HCT116 (cell line): ENCODE measurements around the gene MAPK7. TPM values are rescaled to one million over a fixed set of nuclear protein-coding genes. Genes with fewer than 3 reads are reported as not detected.
A peak's percentile ranks its signal among the peaks of the same experiment; 100 is the strongest.

Source experiments
- ATAC-seq: fragments of 200-7000 bp; cut with Tn5 transposase; 2 replicates; pipeline ENCODE4 v1.9.1; 2020; ENCODE audit warnings: mild to moderate bottlenecking, moderate library complexity
- BruUV-seq: library from RNA; stranded (reverse); fragments of 400-500 nt; replicated peaks from 2 replicates; lab custom pipeline; 2021; lab: Mats Ljungman, UMichigan
- CTCF ChIA-PET: fragments of 300-600 bp; sonication (Branson Sonifier 250); formaldehyde crosslinking; loops from one replicate; lab custom pipeline; 2021; ENCODE audit warnings: antibody characterized with exemption; lab: Charles Lee
- POLR2A ChIA-PET: fragments of 300-600, 350-600 bp; sonication (Branson Sonifier 250); formaldehyde crosslinking; loops from one replicate; lab custom pipeline; 2021; ENCODE audit warnings: antibody characterized with exemption; lab: Charles Lee
- RAD21 ChIA-PET, 2 experiments: fragments of 300-600 bp; sonication (Branson Sonifier 250); formaldehyde crosslinking; loops; one replicate each; lab custom pipeline; 2023; ENCODE audit warnings: low total read pairs in 2 of 2; ENCODE audit not compliant: uncharacterized antibody in 2 of 2, unreplicated experiment in 2 of 2, low non-redundant PET in 1 of 2; lab: Charles Lee
- DNase-seq: peaks from one replicate; pipeline ENCODE4 v3.0.0-alpha.2; 2010; ENCODE audit warnings: low read depth, low spot score
- H2AFZ ChIP-seq: fragments of 200-600 bp; shearing (Covaris generic), sonication (generic); 2 replicates; pipeline ENCODE4 v1.6.1; 2017; ENCODE audit warnings: low read depth, mixed run types, mixed read lengths, antibody characterized with exemption, low read length; ENCODE audit not compliant: poor library complexity, severe bottlenecking
- H3K27ac ChIP-seq: 2 replicates; pipeline ENCODE4 v1.5.1; 2012; ENCODE audit warnings: low read depth, low read length
- H3K27me3 ChIP-seq: fragments of 200-600 bp; sonication (generic); 2 replicates; pipeline ENCODE4 v1.6.1; 2016; ENCODE audit warnings: mixed run types, low read length, mixed read lengths; ENCODE audit not compliant: insufficient read depth
- H3K36me3 ChIP-seq, 2 experiments: fragments of 200-500 bp in 1 of 2; fragments of 200-600 bp in 1 of 2; sonication (Bioruptor generic) in 1 of 2; sonication (generic) in 1 of 2; 2 replicates each; pipeline versions ENCODE4 v1.5.1 to v1.6.1; 2014 to 2016; ENCODE audit warnings: low read length in 2 of 2, inconsistent platforms in 1 of 2, mixed read lengths in 1 of 2, mixed run types in 1 of 2; ENCODE audit not compliant: insufficient read depth in 2 of 2, control insufficient read depth in 1 of 2
- H3K4me1 ChIP-seq, 2 experiments: fragments of 200-600 bp in 1 of 2; sonication (generic) in 1 of 2; 2 replicates each; pipeline versions ENCODE4 v1.5.1 to v1.6.1; 2012 to 2017; ENCODE audit warnings: low read length in 2 of 2, inconsistent platforms in 1 of 2, mild to moderate bottlenecking in 1 of 2, mixed read lengths in 1 of 2, mixed run types in 1 of 2, moderate library complexity in 1 of 2; ENCODE audit not compliant: insufficient read depth in 2 of 2, control insufficient read depth in 1 of 2
- H3K4me2 ChIP-seq: fragments of 200-600 bp; sonication (generic); 2 replicates; pipeline ENCODE4 v1.6.1; 2017; ENCODE audit warnings: mixed run types, low read length, mixed read lengths
- H3K4me3 ChIP-seq, 2 experiments: fragments of 200-600 bp in 1 of 2; sonication (generic) in 1 of 2; replicated peaks in 1 of 2; 2 replicates each; pipeline ENCODE4 v1.5.1; 2011 to 2016; ENCODE audit warnings: low read length in 2 of 2, control low read depth in 1 of 2, low read depth in 1 of 2, mild to moderate bottlenecking in 1 of 2, mixed read lengths in 1 of 2, mixed run types in 1 of 2
- H3K79me2 ChIP-seq: fragments of 200-600 bp; sonication (generic); 2 replicates; pipeline ENCODE4 v1.6.1; 2017; ENCODE audit warnings: mild to moderate bottlenecking, mixed run types, low read length, moderate library complexity, mixed read lengths; ENCODE audit not compliant: insufficient read depth
- H3K9ac ChIP-seq: fragments of 200-600 bp; sonication (generic); 2 replicates; pipeline ENCODE4 v1.6.1; 2016; ENCODE audit warnings: low read length, mixed read lengths
- H3K9me2 ChIP-seq: fragments of 200-600 bp; sonication (generic), shearing (Covaris generic); 2 replicates; pipeline ENCODE4 v1.6.1; 2017; ENCODE audit warnings: mixed run types, mild to moderate bottlenecking, moderate library complexity; ENCODE audit not compliant: insufficient read depth
- H3K9me3 ChIP-seq, 2 experiments: fragments of 200-500 bp in 1 of 2; fragments of 200-600 bp in 1 of 2; sonication (Bioruptor generic) in 1 of 2; sonication (generic) in 1 of 2; 2 replicates each; pipeline ENCODE4 v1.6.1; 2014 to 2017; ENCODE audit warnings: low read length in 2 of 2, mixed read lengths in 2 of 2, inconsistent platforms in 1 of 2, low read depth in 1 of 2, mild to moderate bottlenecking in 1 of 2, mixed run types in 1 of 2, moderate library complexity in 1 of 2; ENCODE audit not compliant: control insufficient read depth in 1 of 2, insufficient read depth in 1 of 2
- H4K20me1 ChIP-seq: fragments of 200-600 bp; sonication (generic), shearing (Covaris generic); 2 replicates; pipeline ENCODE4 v1.6.1; 2017; ENCODE audit warnings: mixed run types, mild to moderate bottlenecking, moderate library complexity; ENCODE audit not compliant: insufficient read depth
- EGR1 ChIP-seq: IDR thresholded peaks from 2 replicates; pipeline ENCODE4 v1.6.1; 2012; ENCODE audit warnings: low read depth
- ELF1 ChIP-seq: IDR thresholded peaks from 2 replicates; pipeline ENCODE4 v1.6.1; 2012; ENCODE audit warnings: low read depth, borderline replicate concordance
- EZH2 ChIP-seq: fragments of 200-600 bp; sonication (generic); IDR thresholded peaks from 2 replicates; pipeline ENCODE4 v1.6.1; 2017; ENCODE audit warnings: antibody characterized with exemption, mixed run types
- EZH2phosphoT487 ChIP-seq: fragments of 200-600 bp; IDR thresholded peaks from 2 replicates; pipeline ENCODE4 v1.6.1; 2018; ENCODE audit warnings: antibody characterized with exemption, borderline replicate concordance
- FOSL1 ChIP-seq: IDR thresholded peaks from 2 replicates; pipeline ENCODE4 v1.6.1; 2012; ENCODE audit warnings: low read depth
- JUND ChIP-seq: IDR thresholded peaks from 2 replicates; pipeline ENCODE4 v1.6.1; 2012
- POLR2A ChIP-seq: IDR thresholded peaks from 2 replicates; pipeline ENCODE4 v1.7.0; 2011; ENCODE audit warnings: borderline replicate concordance; ENCODE audit not compliant: insufficient read depth, insufficient read length; ENCODE audit errors: extremely low read depth
- POLR2AphosphoS5 ChIP-seq: IDR thresholded peaks from 2 replicates; pipeline ENCODE4 v1.6.1; 2011; ENCODE audit warnings: mild to moderate bottlenecking, low read depth, low read length, moderate library complexity
- SP1 ChIP-seq: IDR thresholded peaks from 2 replicates; pipeline ENCODE4 v1.6.1; 2012; ENCODE audit warnings: low read depth
- TCF7L2 ChIP-seq: IDR thresholded peaks from 2 replicates; pipeline ENCODE4 v1.7.0; 2011; ENCODE audit warnings: borderline replicate concordance, inconsistent platforms; ENCODE audit not compliant: insufficient read depth, insufficient read length; ENCODE audit errors: extremely low read depth
- ZFX ChIP-seq: fragments of 450-650 bp; IDR thresholded peaks from 2 replicates; pipeline ENCODE4 v1.6.1; 2017
- ZNF274 ChIP-seq: fragments of 200-500 bp; sonication (Bioruptor generic); IDR thresholded peaks from 2 replicates; pipeline ENCODE4 v1.6.1; 2014; ENCODE audit warnings: mild to moderate bottlenecking, low read depth, low read length, inconsistent platforms
- intact Hi-C: fragments of 100-400 bp; cut with micrococcal nuclease; formaldehyde crosslinking; loops from 2 replicates; pipeline ENCODE4 v1.10.0; 2022
- total RNA-seq: library from RNA; stranded (reverse); gene quantifications from one replicate; pipeline ENCODE4 v1.2.1, GENCODE V29; 2021; ENCODE audit not compliant: unreplicated experiment
- TF ChIP-seq, protein P1 (sequence below): IDR thresholded peaks from 2 replicates; pipeline ENCODE4 v1.6.1; 2012
- TF ChIP-seq, protein P2 (sequence below), 3 experiments: fragments of 200-600 bp in 1 of 3; sonication (generic) in 1 of 3; IDR thresholded peaks in 2 of 3; conservative IDR thresholded peaks in 1 of 3; 2 replicates each; pipeline ENCODE4 v1.5.1; 2012 to 2017; ENCODE audit warnings: low read depth in 2 of 3, low read length in 2 of 3, antibody characterized with exemption in 1 of 3, borderline replicate concordance in 1 of 3, control low read depth in 1 of 3, mild to moderate bottlenecking in 1 of 3, mixed read lengths in 1 of 3, mixed run types in 1 of 3, moderate library complexity in 1 of 3; ENCODE audit not compliant: insufficient read depth in 1 of 3
- TF ChIP-seq, protein P3 (sequence below): IDR thresholded peaks from 2 replicates; pipeline ENCODE4 v1.6.1; 2012; ENCODE audit warnings: low read depth

Gene MAPK7
- total RNA-seq, 1 experiment from 2014 or later: 15.3 TPM

DNA sequence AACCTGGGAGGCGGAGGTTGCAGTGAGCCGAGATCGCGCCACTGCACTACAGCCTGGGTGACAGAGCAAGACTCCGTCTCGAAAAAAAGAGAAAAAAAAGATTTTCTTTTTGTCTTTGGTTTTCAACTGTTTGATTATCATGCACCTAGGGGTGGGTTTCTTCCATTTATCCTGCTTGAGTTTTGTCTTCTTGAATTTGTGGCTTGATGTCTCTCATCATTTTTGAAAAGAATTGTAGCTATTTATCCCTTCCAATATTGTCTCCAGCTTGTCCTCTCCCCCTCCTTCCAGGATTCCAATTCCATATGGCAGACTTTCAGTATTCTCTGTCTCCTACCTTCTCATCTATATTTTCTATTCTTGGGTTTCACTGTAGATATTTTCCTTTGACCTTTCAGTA, 23.6 kb upstream of the MAPK7 start:
- no peak overlapping the region for H3K27ac ChIP-seq
- peaks cover under 1 to 10% of the 10 kb centered on the region in 2 experiments; a peak in 2 of 4 replicates for H3K36me3 ChIP-seq
- ATAC-seq: no peak
- no peaks in the 10 kb centered on the region for H3K27me3 ChIP-seq
- H3K9me2 ChIP-seq: no peaks in the 10 kb centered on the region
- intact Hi-C loops: no loop called here
- H3K4me2 ChIP-seq: 0 out of 2 replicates have a peak overlapping the region, but pooled peaks have one; percentile 21
- CTCF ChIA-PET: interaction anchor here (1.8 to 1.9 kb wide), 2 partner anchors 8 to 92 kb away, joined by 6 to 11 read pairs; partner anchors contain the start of gene B9D1
- RAD21 ChIA-PET: interaction anchor here in 1 of 2 experiments (0.6 kb wide), 1 partner anchor 11 kb away, joined by 3 read pairs; no protein-coding TSS in a partner anchor
- TF ChIP-seq POLR2A (no peak), POLR2AphosphoS5 (no peak)
- no peaks in the 10 kb centered on the region for H4K20me1 ChIP-seq
- H2AFZ ChIP-seq: no peak overlapping the region
- no peak overlapping the region for H3K9ac ChIP-seq
- H3K9me3 ChIP-seq: no peaks in the 10 kb centered on the region
- peaks cover 4 to 18% of the 10 kb centered on the region in 2 experiments; a peak in 3 of 4 replicates for H3K4me1 ChIP-seq
- POLR2A ChIA-PET: no interaction called here
- H3K4me3 ChIP-seq: no peak overlapping the region
- DNase-seq: no peak
- H3K79me2 ChIP-seq: no peaks in the 10 kb centered on the region
- BruUV-seq: no TSS peak

DNA sequence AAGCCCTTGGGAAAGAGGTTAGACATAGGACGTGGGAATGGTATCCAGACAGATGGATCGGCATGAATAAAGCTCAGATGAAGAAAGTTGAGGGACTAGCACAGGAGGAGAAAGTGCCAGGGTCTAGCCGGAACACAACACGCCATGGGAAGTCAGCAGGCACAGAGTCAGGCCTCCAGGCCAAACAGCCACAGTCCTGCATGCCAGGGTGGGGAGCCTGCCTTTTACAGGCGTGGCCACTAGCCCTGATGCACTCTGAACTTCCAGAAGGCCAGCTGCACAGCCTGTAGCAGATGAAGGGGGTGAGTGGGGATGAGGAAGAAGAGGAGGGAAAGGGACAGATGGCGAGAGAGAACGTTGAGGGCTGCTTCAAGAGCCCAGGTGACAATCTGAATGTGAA, 20.9 kb upstream of the MAPK7 start:
- Histone ChIP-seq H3K27me3 (no peaks in the 10 kb centered on the region), H2AFZ (no peak overlapping the region), H3K36me3 (peaks cover 7 to 10% of the 10 kb centered on the region in 2 experiments; a peak in 2 of 4 replicates), H3K4me3 (no peak overlapping the region), H3K27ac (no peak overlapping the region), H3K4me1 (peaks cover 9 to 26% of the 10 kb centered on the region in 2 experiments; a peak in 3 of 4 replicates), H4K20me1 (no peaks in the 10 kb centered on the region), H3K4me2 (no peak overlapping the region), H3K9ac (no peak overlapping the region), H3K9me3 (no peaks in the 10 kb centered on the region), H3K9me2 (no peaks in the 10 kb centered on the region), H3K79me2 (0 out of 2 replicates have a peak, but pooled peaks cover 12% of the 10 kb centered on the region)
- POLR2A ChIA-PET: no interaction called here
- intact Hi-C loops: no loop called here
- RAD21 ChIA-PET: no interaction called here
- ATAC-seq (no peak), DNase-seq (no peak)
- CTCF ChIA-PET: no interaction called here
- no TSS peak for BruUV-seq
- no peak for TF ChIP-seq ELF1
- no peak for TF ChIP-seq ZFX
- TF ChIP-seq EZH2phosphoT487: no peak
- TF ChIP-seq, protein P1, sequence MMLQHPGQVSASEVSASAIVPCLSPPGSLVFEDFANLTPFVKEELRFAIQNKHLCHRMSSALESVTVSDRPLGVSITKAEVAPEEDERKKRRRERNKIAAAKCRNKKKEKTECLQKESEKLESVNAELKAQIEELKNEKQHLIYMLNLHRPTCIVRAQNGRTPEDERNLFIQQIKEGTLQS: no peak
- no peak for TF ChIP-seq EZH2
- TF ChIP-seq POLR2A: no peak
- TF ChIP-seq EGR1: no peak
- no peak for TF ChIP-seq ZNF274
- TF ChIP-seq, protein P2, sequence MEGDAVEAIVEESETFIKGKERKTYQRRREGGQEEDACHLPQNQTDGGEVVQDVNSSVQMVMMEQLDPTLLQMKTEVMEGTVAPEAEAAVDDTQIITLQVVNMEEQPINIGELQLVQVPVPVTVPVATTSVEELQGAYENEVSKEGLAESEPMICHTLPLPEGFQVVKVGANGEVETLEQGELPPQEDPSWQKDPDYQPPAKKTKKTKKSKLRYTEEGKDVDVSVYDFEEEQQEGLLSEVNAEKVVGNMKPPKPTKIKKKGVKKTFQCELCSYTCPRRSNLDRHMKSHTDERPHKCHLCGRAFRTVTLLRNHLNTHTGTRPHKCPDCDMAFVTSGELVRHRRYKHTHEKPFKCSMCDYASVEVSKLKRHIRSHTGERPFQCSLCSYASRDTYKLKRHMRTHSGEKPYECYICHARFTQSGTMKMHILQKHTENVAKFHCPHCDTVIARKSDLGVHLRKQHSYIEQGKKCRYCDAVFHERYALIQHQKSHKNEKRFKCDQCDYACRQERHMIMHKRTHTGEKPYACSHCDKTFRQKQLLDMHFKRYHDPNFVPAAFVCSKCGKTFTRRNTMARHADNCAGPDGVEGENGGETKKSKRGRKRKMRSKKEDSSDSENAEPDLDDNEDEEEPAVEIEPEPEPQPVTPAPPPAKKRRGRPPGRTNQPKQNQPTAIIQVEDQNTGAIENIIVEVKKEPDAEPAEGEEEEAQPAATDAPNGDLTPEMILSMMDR (IDR thresholded peaks at IDR 0.05 in 2 of 3, conservative IDR thresholded peaks at IDR 0.05 in 1 of 3; ENCODE audit: borderline replicate concordance in 1 of 3, insufficient read depth in 1 of 3, low read depth in 2 of 3, low read length in 2 of 3): no peak
- TF ChIP-seq FOSL1: no peak
- TF ChIP-seq TCF7L2: no peak
- TF ChIP-seq, protein P3, sequence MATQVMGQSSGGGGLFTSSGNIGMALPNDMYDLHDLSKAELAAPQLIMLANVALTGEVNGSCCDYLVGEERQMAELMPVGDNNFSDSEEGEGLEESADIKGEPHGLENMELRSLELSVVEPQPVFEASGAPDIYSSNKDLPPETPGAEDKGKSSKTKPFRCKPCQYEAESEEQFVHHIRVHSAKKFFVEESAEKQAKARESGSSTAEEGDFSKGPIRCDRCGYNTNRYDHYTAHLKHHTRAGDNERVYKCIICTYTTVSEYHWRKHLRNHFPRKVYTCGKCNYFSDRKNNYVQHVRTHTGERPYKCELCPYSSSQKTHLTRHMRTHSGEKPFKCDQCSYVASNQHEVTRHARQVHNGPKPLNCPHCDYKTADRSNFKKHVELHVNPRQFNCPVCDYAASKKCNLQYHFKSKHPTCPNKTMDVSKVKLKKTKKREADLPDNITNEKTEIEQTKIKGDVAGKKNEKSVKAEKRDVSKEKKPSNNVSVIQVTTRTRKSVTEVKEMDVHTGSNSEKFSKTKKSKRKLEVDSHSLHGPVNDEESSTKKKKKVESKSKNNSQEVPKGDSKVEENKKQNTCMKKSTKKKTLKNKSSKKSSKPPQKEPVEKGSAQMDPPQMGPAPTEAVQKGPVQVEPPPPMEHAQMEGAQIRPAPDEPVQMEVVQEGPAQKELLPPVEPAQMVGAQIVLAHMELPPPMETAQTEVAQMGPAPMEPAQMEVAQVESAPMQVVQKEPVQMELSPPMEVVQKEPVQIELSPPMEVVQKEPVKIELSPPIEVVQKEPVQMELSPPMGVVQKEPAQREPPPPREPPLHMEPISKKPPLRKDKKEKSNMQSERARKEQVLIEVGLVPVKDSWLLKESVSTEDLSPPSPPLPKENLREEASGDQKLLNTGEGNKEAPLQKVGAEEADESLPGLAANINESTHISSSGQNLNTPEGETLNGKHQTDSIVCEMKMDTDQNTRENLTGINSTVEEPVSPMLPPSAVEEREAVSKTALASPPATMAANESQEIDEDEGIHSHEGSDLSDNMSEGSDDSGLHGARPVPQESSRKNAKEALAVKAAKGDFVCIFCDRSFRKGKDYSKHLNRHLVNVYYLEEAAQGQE: no peak
- TF ChIP-seq SP1: no peak
- no peak for TF ChIP-seq JUND
